ENCODE data around the gene DOCK2. TPM values are rescaled to one million over a fixed set of nuclear protein-coding genes. Genes with fewer than 3 reads are reported as not detected.
A peak's percentile ranks its signal among the peaks of the same experiment; 100 is the strongest.
"Not testable (repeated sequence)": the region's sequence is repeated elsewhere in the genome, so short reads cannot be mapped to it uniquely, and the experiment has no call there.

Gene DOCK2
- total and polyA plus RNA-seq, 2 donors from 2014 or later, result 1.0 to 42.0 TPM

DNA sequence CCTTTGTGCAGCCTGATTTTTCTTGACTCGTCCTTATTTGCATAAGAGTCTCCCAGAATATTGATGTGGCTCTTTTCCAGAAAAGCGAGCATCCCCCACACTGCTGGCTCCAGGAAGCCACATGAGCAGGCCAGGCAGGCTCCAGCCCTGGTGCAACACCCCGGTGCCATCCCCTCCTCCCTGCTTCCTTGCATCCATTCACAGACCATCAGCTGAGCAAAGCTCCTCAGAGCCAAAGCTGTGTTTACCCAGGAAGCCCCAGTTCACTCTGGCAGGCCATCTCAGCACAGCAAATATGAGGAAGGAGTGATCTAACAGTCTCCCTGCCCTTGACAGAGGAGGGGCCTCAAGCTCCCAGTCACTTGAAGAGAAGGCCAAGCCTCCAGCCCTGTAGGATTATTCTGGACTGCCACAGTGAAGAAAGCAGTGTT, 308.8 kb downstream of the DOCK2 start:
- TF ChIP-seq, protein P1, sequence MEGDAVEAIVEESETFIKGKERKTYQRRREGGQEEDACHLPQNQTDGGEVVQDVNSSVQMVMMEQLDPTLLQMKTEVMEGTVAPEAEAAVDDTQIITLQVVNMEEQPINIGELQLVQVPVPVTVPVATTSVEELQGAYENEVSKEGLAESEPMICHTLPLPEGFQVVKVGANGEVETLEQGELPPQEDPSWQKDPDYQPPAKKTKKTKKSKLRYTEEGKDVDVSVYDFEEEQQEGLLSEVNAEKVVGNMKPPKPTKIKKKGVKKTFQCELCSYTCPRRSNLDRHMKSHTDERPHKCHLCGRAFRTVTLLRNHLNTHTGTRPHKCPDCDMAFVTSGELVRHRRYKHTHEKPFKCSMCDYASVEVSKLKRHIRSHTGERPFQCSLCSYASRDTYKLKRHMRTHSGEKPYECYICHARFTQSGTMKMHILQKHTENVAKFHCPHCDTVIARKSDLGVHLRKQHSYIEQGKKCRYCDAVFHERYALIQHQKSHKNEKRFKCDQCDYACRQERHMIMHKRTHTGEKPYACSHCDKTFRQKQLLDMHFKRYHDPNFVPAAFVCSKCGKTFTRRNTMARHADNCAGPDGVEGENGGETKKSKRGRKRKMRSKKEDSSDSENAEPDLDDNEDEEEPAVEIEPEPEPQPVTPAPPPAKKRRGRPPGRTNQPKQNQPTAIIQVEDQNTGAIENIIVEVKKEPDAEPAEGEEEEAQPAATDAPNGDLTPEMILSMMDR (IDR thresholded peaks at IDR 0.05; ENCODE audit: borderline replicate concordance, extremely low read depth, insufficient read depth), result no peak
- FAIRE-seq, result no peak
- H3K27me3 ChIP-seq (ENCODE audit: control insufficient read depth, insufficient read depth, low read length), result no peaks in the 10 kb centered on the region
- H3K9me3 ChIP-seq (ENCODE audit: control insufficient read depth in 2 of 3, insufficient read depth in 1 of 3, low read length in 3 of 3), result no peaks in the 10 kb centered on the region
- H3K36me3 ChIP-seq (ENCODE audit: control insufficient read depth in 2 of 3, insufficient read depth in 3 of 3, low read length in 3 of 3), result no peaks in the 10 kb centered on the region
- intact Hi-C loops (cut with DNase I), result no loop called here
- no peak overlapping the region for H3K9ac ChIP-seq (ENCODE audit: low read length in 3 of 3)
- no peak overlapping the region for H3K27ac ChIP-seq (ENCODE audit: low read depth in 2 of 2, low read length in 2 of 2)
- peak; percentile 36 to 86 (median 44) for DNase-seq
- no peak overlapping the region for H3K4me3 ChIP-seq (ENCODE audit: low read length in 3 of 3)
- no peaks in the 10 kb centered on the region for H3K4me1 ChIP-seq (ENCODE audit: control insufficient read depth in 2 of 3, insufficient read depth in 2 of 3, low read depth in 1 of 3, low read length in 3 of 3)

GRCh38 chr5:169946743-169947295, 309.7 kb downstream of the DOCK2 start:
- no peaks in the 10 kb centered on the region for H3K36me3 ChIP-seq (ENCODE audit: control insufficient read depth in 2 of 3, insufficient read depth in 3 of 3, low read length in 3 of 3)
- no peaks in the 10 kb centered on the region for H3K9me3 ChIP-seq (ENCODE audit: control insufficient read depth in 2 of 3, insufficient read depth in 1 of 3, low read length in 3 of 3)
- FAIRE-seq (no peak), DNase-seq (no peak)
- no peak overlapping the region for H3K27ac ChIP-seq (ENCODE audit: low read depth in 2 of 2, low read length in 2 of 2)
- intact Hi-C loops (cut with DNase I), result no loop called here
- no peak overlapping the region for H3K9ac ChIP-seq (ENCODE audit: low read length in 3 of 3)
- no peak overlapping the region for H3K4me3 ChIP-seq (ENCODE audit: low read length in 3 of 3)
- TF ChIP-seq, protein P1 (IDR thresholded peaks at IDR 0.05; ENCODE audit: borderline replicate concordance, extremely low read depth, insufficient read depth), result no peak
- no peaks in the 10 kb centered on the region for H3K27me3 ChIP-seq (ENCODE audit: control insufficient read depth, insufficient read depth, low read length)
- no peaks in the 10 kb centered on the region for H3K4me1 ChIP-seq (ENCODE audit: control insufficient read depth in 2 of 3, insufficient read depth in 2 of 3, low read depth in 1 of 3, low read length in 3 of 3)

DNA sequence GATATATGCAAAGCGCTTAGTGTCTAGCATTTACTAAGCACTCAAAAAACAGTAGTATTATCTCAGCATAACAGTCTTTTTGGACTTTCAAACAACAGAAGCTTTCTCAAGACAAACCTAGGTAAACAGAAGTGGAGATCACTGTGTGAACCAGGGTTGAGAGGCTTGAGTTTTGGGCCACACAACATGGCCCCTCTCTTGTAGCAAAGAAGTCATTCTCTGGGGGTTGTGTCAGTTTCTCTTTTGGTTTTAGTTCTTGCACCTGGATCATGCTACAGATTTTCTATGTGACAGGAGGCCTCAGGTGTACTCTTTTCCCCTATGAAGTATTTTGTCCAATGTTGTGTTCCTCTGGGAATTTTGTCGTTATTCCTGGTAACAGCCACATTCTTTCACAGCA, 313.3 kb downstream of the DOCK2 start:
- H3K36me3 ChIP-seq (ENCODE audit: control insufficient read depth in 2 of 3, insufficient read depth in 3 of 3, low read length in 3 of 3), result no peaks in the 10 kb centered on the region
- H3K4me1 ChIP-seq (ENCODE audit: control insufficient read depth in 2 of 3, insufficient read depth in 2 of 3, low read depth in 1 of 3, low read length in 3 of 3), result no peaks in the 10 kb centered on the region
- TF ChIP-seq, protein P1 (IDR thresholded peaks at IDR 0.05; ENCODE audit: borderline replicate concordance, extremely low read depth, insufficient read depth), result no peak
- H3K27ac ChIP-seq (ENCODE audit: low read depth in 2 of 2, low read length in 2 of 2), result no peak overlapping the region
- FAIRE-seq (no peak), DNase-seq (no peak)
- H3K27me3 ChIP-seq (ENCODE audit: control insufficient read depth, insufficient read depth, low read length), result no peaks in the 10 kb centered on the region
- intact Hi-C loops (cut with DNase I), result no loop called here
- H3K9ac ChIP-seq (ENCODE audit: low read length in 3 of 3), result no peak overlapping the region
- no peaks in the 10 kb centered on the region for H3K9me3 ChIP-seq (ENCODE audit: control insufficient read depth in 2 of 3, insufficient read depth in 1 of 3, low read length in 3 of 3)
- H3K4me3 ChIP-seq (ENCODE audit: low read length in 3 of 3), result no peak overlapping the region

DNA sequence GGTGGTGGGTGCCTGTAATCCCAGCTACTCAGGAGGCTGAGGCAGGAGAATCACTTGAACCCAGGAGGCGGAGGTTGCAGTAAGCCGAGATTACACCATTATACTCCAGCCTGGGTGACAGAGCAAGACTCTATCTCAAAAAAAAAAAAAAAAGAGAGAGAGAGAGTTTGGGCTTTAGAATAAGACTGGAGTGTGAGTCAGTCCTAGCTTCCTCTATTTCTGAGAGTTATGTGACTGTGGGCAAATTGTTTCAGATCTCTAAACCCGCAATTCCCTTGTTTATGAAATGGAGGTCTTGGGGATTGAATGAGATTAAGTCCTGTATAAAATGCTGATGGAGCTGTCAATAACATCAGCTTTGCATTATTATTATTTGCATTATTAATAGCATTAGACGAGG, 316.1 kb downstream of the DOCK2 start:
- H3K27me3 ChIP-seq (ENCODE audit: control insufficient read depth, insufficient read depth, low read length); H3K9me3 ChIP-seq (ENCODE audit: control insufficient read depth in 2 of 3, insufficient read depth in 1 of 3, low read length in 3 of 3); intact Hi-C loops (cut with DNase I); DNase-seq; H3K27ac ChIP-seq (ENCODE audit: low read depth in 2 of 2, low read length in 2 of 2); H3K36me3 ChIP-seq (ENCODE audit: control insufficient read depth in 2 of 3, insufficient read depth in 3 of 3, low read length in 3 of 3); FAIRE-seq; H3K9ac ChIP-seq (ENCODE audit: low read length in 3 of 3); H3K4me3 ChIP-seq (ENCODE audit: low read length in 3 of 3); H3K4me1 ChIP-seq (ENCODE audit: control insufficient read depth in 2 of 3, insufficient read depth in 2 of 3, low read depth in 1 of 3, low read length in 3 of 3): not testable (repeated sequence)

Measured in kidney (tissue), 14 donors.